SH-SY5Y (cell line): ENCODE results near the gene TMUB2.

Experiments used
- GATA2 ChIP-seq: IDR thresholded peaks from 2 replicates; pipeline ENCODE4 v1.6.1; 2011; ENCODE audit warnings: mild to moderate bottlenecking, low read depth, low read length
- GATA3 ChIP-seq: IDR thresholded peaks from 2 replicates; pipeline ENCODE4 v1.6.1; 2011; ENCODE audit warnings: low read depth, mild to moderate bottlenecking, low read length, moderate library complexity

GRCh38 chr17:44213403-44214229 is 26.8 kb downstream of the TMUB2 start:
- no peak for TF ChIP-seq GATA2
- no peak for TF ChIP-seq GATA3
